NK-92 treated with Interleukin-12 subunit alpha and Interleukin-12 subunit beta, amount 100 ng/mL, for 24 hours (cell line): ENCODE measurements around the gene SLC29A4.
"Not testable (repeated sequence)": the region's sequence is repeated elsewhere in the genome, so short reads cannot be mapped to it uniquely, and the experiment has no call there.

Source experiments
- DNase-seq: peaks from one replicate; lab custom pipeline; 2025; lab: John Stamatoyannopoulos, UW

The SLC29A4 gene

DNA sequence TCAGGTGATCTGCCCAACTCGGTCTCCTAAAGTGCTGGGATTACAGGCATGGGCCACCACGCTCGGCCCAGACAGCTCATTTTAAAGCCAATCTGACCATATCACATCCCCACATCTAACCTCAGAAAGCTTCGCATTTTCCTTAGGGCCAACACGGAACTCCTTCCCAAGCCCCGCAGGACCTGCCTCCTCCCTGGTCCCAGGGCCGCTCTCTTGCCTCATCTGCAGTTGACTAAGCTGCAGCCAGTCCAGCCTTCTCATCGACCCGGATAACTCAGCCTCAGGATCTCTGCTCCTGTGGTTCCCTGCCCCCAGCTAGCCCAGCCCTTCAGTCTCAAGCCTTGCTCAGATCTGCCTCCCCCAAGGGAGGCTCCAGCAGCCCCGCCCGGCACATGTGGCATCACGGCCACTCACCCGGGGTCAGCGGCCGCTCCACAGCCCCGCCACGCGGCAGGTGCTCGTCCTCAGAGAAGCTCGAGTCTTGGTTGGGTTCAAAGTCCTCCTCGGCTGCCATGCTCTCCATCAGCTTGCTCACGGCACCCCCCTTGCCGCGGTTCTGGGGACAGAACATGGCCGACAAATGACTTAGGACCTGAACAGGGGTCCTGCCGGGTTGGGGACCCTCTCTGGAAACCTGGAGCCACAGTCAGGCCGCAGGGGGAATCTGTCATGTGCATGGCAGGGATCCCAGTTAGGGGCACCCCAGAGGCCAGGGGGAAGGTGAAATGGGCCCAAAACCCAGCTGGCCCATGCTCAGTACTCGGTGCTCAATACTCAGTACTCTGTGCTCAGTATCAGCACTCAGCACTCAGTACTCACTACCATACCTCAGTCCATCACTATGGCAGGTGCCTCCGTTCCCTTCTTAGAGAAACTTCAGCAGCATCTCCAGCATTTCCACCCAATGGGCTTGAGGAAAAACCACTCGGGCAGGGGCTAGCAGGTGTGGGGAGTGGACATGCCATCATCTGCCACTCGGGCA, 41.3 kb downstream of the SLC29A4 start:
- not testable (repeated sequence) for DNase-seq

DNA sequence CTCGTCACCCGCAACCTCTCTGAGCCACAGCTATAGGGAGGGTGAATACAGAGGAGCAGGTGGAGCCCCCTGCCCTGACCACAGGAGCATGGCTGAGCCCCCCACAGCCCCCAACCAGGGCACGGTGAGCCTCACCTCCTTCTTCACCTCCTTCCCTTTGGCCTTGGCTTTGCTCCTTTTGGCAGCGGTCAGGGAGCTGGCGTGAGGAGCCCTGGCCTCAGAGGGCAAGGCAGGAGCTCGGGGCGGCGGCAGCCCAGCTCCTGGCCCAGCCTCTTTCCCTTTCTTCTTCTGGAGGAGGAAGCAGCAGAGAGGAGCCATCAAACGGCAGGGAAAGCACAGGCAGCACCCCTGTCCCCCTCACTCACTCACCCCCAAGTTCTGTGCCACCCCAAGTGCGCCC, 42.2 kb downstream of the SLC29A4 start:
- DNase-seq, result no peak

DNA sequence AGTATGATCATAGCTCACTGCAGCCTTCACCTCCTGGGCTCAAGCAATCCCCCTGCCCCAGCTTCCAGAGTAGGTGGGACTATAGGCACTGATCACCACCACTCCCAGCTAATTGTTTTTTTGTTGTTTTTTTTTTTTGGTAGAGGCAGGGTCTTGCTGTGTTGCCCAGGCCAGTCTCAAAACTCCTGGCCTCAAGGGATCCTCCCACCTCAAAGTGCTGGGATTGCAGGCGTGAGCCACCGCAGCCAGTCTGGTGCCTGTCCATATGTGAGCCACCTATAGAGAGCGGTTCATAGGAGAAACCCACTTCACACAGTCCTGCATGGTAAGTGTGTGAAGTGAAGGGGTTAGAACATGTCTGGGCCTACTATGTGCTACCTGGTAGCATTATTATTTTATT, 47.5 kb downstream of the SLC29A4 start:
- DNase-seq, result no peak

DNA sequence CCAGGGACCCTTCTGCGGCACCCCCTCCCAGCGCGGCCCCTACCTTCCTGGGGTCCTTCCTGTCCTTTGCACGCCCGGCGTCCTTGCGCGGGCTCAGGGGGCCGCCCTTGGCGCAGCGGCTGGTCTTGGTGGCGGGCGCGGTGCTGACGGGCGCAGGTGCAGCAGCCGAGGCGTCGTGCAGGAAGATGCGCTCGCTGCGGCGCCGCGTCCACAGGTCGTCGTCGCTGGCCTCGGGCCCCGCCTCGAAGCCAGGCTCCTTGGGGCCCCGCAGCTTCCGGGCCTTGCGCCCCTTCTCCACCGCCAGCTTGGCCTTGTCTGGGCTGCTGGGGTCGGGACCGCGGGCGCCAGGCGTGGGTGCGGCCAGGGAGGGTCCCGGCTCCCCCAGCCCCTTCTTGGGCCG, 49.8 kb downstream of the SLC29A4 start:
- DNase-seq, result no peak

DNA sequence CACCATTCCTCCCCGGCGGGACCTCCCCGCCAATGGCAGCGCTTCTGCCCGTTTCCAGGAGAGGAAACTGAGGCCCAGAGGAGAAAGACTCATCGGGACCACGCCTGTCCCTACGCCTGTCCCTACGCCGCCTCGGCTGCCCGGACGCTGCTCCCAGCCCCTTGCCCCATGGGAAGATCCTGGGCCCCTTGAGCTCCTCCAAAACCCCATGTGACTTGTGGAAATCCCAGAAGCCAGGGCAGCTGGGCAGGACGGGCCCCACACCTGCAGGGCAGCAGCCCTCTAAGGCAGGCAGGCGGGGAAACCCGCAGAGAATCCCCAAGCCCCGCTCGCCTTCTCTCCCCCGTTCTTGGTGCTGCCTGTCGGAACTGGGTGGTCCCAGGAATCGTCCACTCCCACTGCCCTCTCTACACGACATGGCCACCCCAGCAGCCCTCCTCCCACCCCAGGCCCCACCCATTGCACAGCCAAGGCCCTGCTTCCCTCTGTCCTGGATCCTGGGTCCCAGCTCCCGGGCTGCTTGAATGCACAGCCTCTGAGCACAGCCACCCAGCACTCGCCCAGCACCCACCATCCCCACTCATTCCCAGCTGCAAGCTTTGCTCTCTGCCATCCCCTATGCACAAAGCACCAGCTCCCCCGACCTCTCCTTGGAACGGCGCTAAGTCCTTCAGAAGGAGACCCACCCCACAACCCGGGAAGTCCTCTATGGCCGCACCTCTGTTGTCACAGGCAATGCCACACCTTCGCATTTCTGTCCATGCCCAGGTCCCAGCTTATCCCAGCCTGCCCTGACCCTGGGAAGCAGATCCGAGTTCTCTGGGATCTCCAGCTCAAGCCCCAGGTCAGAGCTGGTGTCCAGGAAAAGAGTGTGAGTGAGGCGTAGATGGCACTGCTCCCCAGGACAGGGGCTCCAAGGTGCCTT, 50.6 kb downstream of the SLC29A4 start:
- no peak for DNase-seq

GRCh38 chr7:5334671-5335070, 51.9 kb downstream of the SLC29A4 start:
- no peak for DNase-seq

DNA sequence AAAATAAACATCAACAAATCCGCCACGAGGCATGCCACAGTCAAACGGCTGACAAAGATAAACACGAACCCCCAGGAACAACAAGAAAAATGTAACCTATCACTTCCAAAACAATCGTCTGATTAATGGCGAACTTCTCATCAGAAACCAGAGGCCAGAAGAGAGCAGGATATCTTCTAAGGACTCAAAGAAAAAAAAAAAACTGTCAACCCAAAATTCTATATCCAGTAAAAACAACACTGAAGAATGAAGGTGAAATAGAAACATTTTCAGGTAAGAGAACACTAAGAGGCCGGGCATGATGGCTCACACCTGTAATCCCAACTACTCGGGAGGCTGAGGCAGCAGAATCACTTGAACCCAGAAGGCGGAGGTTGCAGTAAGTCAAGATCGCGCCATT, 54.3 kb downstream of the SLC29A4 start:
- no peak for DNase-seq

GRCh38 chr7:5339955-5340354, 57.2 kb downstream of the SLC29A4 start:
- DNase-seq, result no peak

DNA sequence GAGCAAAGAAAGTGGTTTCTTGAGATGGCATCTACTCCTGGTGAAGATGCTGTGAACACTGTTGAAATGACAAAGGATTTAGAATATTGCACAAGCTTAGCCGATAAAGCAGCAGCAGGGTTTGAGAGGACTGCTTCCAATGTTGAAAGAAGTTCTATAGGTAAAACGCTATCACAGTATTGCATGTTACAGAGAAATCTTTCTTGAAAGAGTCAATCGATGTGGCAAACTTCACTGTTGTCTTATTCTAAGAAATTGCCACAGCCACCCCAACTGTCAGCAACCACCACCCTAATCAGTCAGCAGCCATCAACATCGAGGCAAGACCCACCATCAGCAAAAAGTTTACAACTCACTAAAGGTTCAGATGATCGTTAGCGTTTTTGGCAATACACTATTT, 59.9 kb downstream of the SLC29A4 start:
- DNase-seq, result no peak

DNA sequence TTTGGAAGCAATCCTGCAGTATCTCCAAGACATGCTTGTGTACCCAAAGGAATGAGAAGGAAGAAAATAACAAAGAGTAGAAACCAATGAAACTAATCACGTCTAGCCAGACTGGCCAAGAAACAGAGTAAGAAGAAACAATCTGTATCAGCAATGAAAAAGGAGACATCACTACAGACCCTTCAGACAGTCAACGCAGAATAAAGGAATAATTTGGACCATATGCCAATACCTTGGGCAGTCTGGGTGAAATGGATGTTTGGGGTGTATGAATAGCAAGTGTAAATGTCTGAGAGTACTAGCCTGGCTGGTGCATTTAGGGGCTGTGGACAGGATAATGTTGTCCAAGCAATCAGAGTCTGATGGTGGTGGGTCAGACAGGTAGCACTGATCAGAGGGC, 61.1 kb downstream of the SLC29A4 start:
- DNase-seq, result no peak

DNA sequence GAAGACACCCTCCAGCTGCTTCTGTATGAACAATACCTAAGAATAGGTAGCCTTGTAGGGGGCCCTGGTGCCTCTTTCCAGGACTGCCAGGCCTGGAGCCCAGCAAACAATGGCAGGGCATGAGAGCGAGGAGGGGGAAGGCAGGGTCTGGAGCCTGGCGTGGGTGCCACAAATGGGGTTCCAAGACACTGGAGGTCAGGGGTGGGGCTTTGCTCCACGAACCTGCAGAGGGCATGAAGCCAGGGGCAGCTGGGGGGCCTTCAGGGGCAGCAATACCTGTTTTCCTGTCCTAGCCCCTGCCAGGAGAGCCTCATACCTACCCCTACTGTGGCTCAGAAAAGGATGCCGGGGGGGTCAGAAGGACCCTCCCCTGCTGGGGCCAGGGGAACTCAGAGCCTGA, 61.6 kb downstream of the SLC29A4 start:
- DNase-seq, result no peak

- DNase-seq, result no peak
Observed at GRCh38 chr7:5345171-5345570, 62.4 kb downstream of the SLC29A4 start.

- DNase-seq, result no peak
Observed at GRCh38 chr7:5345671-5346070, 62.9 kb downstream of the SLC29A4 start.

DNA sequence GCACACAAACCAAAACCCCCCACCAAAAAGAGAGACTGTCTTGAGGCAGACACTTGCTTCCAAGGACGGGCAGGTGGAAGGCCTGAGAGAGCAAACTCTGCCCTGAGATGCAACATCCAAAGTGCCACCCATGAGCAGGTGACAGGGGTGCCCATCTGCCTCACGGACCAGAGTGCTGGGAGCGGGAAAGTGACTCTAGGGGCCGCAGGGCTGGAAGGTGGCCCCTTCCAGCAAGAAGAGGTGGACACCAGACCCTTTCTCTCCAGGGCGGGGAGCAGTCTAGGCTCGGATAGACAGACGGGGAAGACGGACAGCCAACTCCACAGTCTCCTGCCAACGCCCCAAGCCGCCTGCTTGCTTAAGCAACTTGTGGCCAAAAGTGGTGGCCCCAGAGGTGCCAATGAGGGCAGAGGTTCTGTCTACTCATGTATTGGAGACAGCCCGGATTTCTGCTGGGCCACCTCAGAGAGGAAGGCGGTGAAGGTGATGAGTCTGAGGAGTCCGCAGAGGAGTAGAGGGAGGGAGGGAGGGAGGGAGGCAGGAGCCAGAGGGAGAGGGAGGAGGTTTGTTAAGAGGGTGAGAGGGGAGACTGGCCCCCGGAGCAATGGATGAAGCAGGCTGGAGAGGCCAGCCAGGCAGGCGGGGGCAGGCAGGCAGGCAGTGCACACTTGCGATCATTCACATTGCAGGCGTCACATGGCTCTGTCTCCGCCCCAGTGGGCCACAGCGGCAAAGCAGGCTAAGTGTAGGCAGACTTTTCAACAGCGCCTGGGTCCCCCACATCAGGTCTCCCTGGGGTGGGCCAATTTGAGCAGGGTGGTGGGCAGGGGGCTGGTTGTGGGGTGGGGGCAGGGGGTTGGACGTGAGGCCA, 65.6 kb downstream of the SLC29A4 start:
- no peak for DNase-seq

GRCh38 chr7:5349005-5349380, 66.2 kb downstream of the SLC29A4 start:
- no peak for DNase-seq

GRCh38 chr7:5349437-5350173, 66.9 kb downstream of the SLC29A4 start:
- DNase-seq, result no peak

- DNase-seq, result no peak
Observed at GRCh38 chr7:5350174-5350463, 67.4 kb downstream of the SLC29A4 start.

- no peak for DNase-seq
Observed at GRCh38 chr7:5350600-5351385, 68.0 kb downstream of the SLC29A4 start.

DNA sequence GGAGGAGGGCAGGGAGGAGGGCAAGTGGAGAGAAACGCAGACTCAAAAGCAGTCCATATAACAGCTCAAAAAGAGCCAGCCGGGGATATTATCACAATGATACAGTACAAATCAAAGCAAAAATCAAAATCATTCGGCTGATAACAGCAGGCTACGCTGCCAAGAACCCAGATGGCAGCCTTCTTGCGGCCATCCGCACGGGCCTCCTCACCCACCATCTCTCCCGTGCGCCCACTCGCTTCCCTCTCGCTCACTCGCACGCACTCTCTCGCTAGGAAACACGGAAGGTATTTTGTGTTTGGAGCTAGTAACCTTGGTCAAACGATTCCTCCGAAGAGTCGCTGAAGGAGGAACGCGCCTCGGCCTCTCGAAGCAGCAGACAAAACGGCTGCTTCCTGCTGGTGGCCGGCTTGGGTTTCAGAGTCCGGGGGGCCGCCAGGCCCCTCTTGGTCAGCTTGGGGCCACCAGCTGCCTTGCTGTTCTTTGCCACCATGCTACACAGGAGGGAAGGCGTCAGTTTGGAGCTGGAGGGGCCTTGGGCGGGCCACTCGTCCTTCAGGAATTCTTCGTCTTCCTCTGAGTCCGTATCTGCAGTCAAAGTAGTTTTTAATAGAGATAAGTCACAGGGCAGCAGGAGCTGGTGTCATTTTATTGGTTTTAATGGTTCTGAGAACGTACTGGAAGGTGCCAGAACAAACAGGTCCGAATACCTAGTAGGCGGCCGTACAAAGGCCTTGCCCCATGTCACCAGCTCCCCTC, 68.9 kb downstream of the SLC29A4 start:
- no peak for DNase-seq
